Mononuclear cell (primary cell): ENCODE results near the gene ZNF750. TPM values are rescaled to one million over a fixed set of nuclear protein-coding genes. Genes with fewer than 3 reads are reported as not detected.

Experiments used
- H3K27me3 ChIP-seq: 2 replicates; pipeline ENCODE4 v1.6.0; 2011; ENCODE audit warnings: low read length, control low read depth; ENCODE audit not compliant: insufficient read depth
- H3K4me1 ChIP-seq: 2 replicates; pipeline ENCODE4 v1.5.1; 2011; ENCODE audit warnings: mild to moderate bottlenecking, low read length, control low read depth; ENCODE audit not compliant: insufficient read depth
- H3K4me3 ChIP-seq: 2 replicates; pipeline ENCODE4 v1.5.1; 2011; ENCODE audit warnings: mild to moderate bottlenecking, low read length, moderate library complexity
- H3K9me3 ChIP-seq: 2 replicates; pipeline ENCODE4 v1.5.1; 2011; ENCODE audit warnings: low read depth, mild to moderate bottlenecking, control low read depth, low read length
- total RNA-seq: library from RNA; depleted of rRNA; stranded (reverse); fragments of >200 nt; gene quantifications from one replicate; pipeline ENCODE4 v1.2.3, GENCODE V29; 2012

The ZNF750 gene
- total RNA-seq, 1 donor = not detected

- no peaks in the 10 kb centered on the region for H3K27me3 ChIP-seq
Observed at GRCh38 chr17:82835766-82836512, 3.9 kb downstream of the ZNF750 start.

DNA sequence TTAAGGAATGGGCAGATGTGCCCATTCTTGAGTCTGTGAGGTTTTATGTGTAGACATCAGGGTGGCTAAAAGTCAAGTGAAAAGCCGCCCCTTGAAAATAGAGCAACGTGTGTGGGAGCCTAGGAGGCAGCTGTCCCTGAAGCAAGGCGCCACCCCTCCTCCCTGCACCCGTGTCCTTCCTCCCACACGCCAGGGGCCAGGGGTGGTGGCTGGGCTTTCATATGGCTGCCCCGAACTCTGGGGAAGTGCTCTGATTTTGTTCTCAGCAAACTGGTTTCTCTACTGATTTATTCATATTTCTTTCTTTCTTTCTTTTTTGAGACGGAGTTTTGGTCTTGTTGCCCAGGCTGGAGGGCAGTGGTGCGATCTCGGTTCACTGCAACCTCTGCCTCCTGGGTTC is 4.7 kb downstream of the ZNF750 start:
- Histone ChIP-seq H3K4me1 (peaks cover 28% of the 10 kb centered on the region), H3K27me3 (no peaks in the 10 kb centered on the region), H3K9me3 (no peaks in the 10 kb centered on the region), H3K4me3 (no peak overlapping the region)

More at GRCh38 chr17:82835766-82836512, 3.9 kb downstream of the ZNF750 start:
- H3K4me1 ChIP-seq = peaks cover 28% of the 10 kb centered on the region
- H3K9me3 ChIP-seq = no peaks in the 10 kb centered on the region
- no peak overlapping the region for H3K4me3 ChIP-seq

GRCh38 chr17:82832881-82833475 is 6.8 kb downstream of the ZNF750 start:
- Histone ChIP-seq H3K4me3 (no peak overlapping the region), H3K9me3 (no peaks in the 10 kb centered on the region), H3K27me3 (no peaks in the 10 kb centered on the region)

DNA sequence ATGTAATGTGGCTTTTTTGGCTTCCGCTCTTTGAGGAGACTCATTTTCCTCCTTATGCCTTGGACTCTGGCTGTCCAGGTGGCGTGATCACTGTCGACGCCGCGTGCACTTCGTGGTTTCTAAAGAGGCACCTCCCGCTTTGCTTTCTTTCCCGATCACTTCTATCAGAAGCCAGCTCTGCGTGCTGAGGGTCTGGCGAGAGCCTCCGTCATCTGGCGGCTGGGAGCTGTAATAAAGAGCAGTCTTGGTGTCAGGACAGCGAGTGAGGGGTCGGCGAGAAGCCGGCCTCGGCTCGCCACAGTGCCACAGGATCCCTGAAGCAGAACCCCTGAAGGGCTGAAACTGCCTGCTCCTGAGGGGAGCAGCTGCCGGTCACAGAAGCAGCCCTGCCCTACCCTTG is 7.4 kb downstream of the ZNF750 start:
- Histone ChIP-seq H3K4me3 (no peak overlapping the region), H3K4me1 (peaks cover 14% of the 10 kb centered on the region), H3K9me3 (no peaks in the 10 kb centered on the region), H3K27me3 (no peaks in the 10 kb centered on the region)

More at GRCh38 chr17:82832881-82833475, 6.8 kb downstream of the ZNF750 start:
- peaks cover 19% of the 10 kb centered on the region for H3K4me1 ChIP-seq

GRCh38 chr17:82831818-82832200 is 8.0 kb downstream of the ZNF750 start:
- H3K4me1 ChIP-seq = peaks cover 8% of the 10 kb centered on the region
- no peaks in the 10 kb centered on the region for H3K9me3 ChIP-seq
- no peak overlapping the region for H3K4me3 ChIP-seq
- H3K27me3 ChIP-seq = no peaks in the 10 kb centered on the region

- Histone ChIP-seq H3K27me3 (no peaks in the 10 kb centered on the region), H3K4me3 (no peak overlapping the region)
Observed at GRCh38 chr17:82831041-82831817, 8.6 kb downstream of the ZNF750 start.

GRCh38 chr17:82830249-82830661 is 9.6 kb downstream of the ZNF750 start:
- Histone ChIP-seq H3K27me3 (no peaks in the 10 kb centered on the region), H3K9me3 (no peaks in the 10 kb centered on the region), H3K4me3 (no peak overlapping the region), H3K4me1 (no peaks in the 10 kb centered on the region)

More at GRCh38 chr17:82831041-82831817, 8.6 kb downstream of the ZNF750 start:
- Histone ChIP-seq H3K9me3 (no peaks in the 10 kb centered on the region), H3K4me1 (peaks cover 2% of the 10 kb centered on the region)

- Histone ChIP-seq H3K4me1 (no peaks in the 10 kb centered on the region), H3K27me3 (no peaks in the 10 kb centered on the region), H3K4me3 (no peak overlapping the region), H3K9me3 (no peaks in the 10 kb centered on the region)
Observed at GRCh38 chr17:82828875-82829487, 10.8 kb downstream of the ZNF750 start.

- H3K4me3 ChIP-seq = no peak overlapping the region
Observed at GRCh38 chr17:82826956-82827355, 12.9 kb downstream of the ZNF750 start.

GRCh38 chr17:82826211-82826610 is 13.6 kb downstream of the ZNF750 start:
- H3K4me3 ChIP-seq = no peak overlapping the region
- no peaks in the 10 kb centered on the region for H3K27me3 ChIP-seq
- no peaks in the 10 kb centered on the region for H3K9me3 ChIP-seq
- H3K4me1 ChIP-seq = no peaks in the 10 kb centered on the region

More at GRCh38 chr17:82826956-82827355, 12.9 kb downstream of the ZNF750 start:
- no peaks in the 10 kb centered on the region for H3K4me1 ChIP-seq
- no peaks in the 10 kb centered on the region for H3K9me3 ChIP-seq
- H3K27me3 ChIP-seq = no peaks in the 10 kb centered on the region

DNA sequence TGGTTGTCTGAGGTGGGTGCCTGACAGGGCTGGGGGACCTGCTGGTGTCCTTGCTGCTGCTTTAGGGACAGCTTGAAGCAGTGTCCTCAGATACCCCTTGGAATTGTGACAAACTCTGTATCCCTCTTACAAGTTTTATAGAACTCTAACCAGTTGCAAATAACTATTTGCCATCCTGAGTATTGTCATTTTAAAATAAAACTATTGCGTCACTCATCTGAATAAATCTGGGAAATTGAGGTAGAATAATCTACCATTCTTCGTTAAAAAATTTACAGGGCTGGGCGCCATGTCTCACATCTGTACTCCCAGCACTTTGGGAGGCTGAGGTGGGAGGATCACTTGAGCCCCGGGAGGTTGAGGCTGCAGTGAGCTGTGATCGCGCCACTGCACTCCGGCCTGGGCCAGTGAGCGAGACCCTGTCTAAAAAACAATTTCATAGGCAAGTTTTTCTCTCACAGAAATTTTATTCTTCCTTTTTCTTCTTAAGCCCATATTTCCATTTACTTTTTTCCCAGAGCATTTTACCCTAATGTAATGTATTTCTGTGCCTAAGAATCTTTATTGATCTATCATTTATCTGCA is 14.2 kb downstream of the ZNF750 start:
- no peaks in the 10 kb centered on the region for H3K9me3 ChIP-seq
- H3K4me3 ChIP-seq = no peak overlapping the region
- no peaks in the 10 kb centered on the region for H3K4me1 ChIP-seq
- no peaks in the 10 kb centered on the region for H3K27me3 ChIP-seq

GRCh38 chr17:82823004-82823403 is 16.8 kb downstream of the ZNF750 start:
- H3K4me3 ChIP-seq = no peak overlapping the region
- no peaks in the 10 kb centered on the region for H3K4me1 ChIP-seq
- H3K27me3 ChIP-seq = no peaks in the 10 kb centered on the region
- no peaks in the 10 kb centered on the region for H3K9me3 ChIP-seq

DNA sequence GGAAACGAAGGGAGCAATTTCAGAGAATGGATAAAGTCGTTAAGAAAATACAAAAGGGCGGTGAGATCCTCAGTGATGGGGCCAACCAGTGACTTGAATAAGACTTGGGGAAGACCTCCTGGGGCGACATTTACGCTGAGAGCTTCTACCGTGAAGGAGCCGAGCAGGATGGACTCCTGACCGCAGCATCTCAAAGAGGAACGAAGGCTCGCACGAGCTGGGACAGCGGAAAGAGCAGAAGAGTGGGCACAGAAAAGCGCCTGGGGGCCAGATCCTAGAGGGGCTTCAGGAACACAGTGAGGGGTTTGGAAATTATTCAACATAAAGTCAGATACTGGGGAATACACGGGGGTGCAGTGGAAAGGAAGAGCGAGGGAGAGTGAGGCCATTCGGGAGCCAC is 17.5 kb downstream of the ZNF750 start:
- no peaks in the 10 kb centered on the region for H3K9me3 ChIP-seq
- no peak overlapping the region for H3K4me3 ChIP-seq
- H3K27me3 ChIP-seq = no peaks in the 10 kb centered on the region
- no peaks in the 10 kb centered on the region for H3K4me1 ChIP-seq

- Histone ChIP-seq H3K27me3 (no peaks in the 10 kb centered on the region), H3K9me3 (no peaks in the 10 kb centered on the region), H3K4me3 (no peak overlapping the region), H3K4me1 (no peaks in the 10 kb centered on the region)
Observed at GRCh38 chr17:82821554-82821953, 18.3 kb downstream of the ZNF750 start.
